Activated CD4-positive, alpha-beta T cell treated with anti-CD3 and anti-CD28 coated beads for 36 hours (primary cell): ENCODE data around the gene CENPU. TPM values are rescaled to one million over a fixed set of nuclear protein-coding genes. Genes with fewer than 3 reads are reported as not detected.

Experiments
- ATAC-seq: fragments of 200-7000 bp; cut with Tn5 transposase; one replicate; pipeline ENCODE4 v1.10.0; 2021; ENCODE audit warnings: mild to moderate bottlenecking, moderate library complexity
- CTCF ChIA-PET: fragments of 350-600 bp; sonication (Branson Sonifier 250); formaldehyde crosslinking; loops from one replicate; lab custom pipeline; 2021; ENCODE audit warnings: antibody characterized with exemption; lab: Charles Lee
- POLR2A ChIA-PET: fragments of 350-600 bp; sonication (Branson Sonifier 250); formaldehyde crosslinking; loops from one replicate; lab custom pipeline; 2021; ENCODE audit warnings: antibody characterized with exemption, inconsistent platforms; lab: Charles Lee
- DNase-seq: peaks from one replicate; pipeline ENCODE4 v3.0.0-alpha.2; 2020
- H3K27ac Mint-ChIP-seq: one replicate; pipeline ENCODE4 v1.8.0; 2021; ENCODE audit warnings: mixed read lengths
- H3K27me3 Mint-ChIP-seq: one replicate; pipeline ENCODE4 v1.8.0; 2021; ENCODE audit warnings: mixed read lengths
- H3K36me3 Mint-ChIP-seq: one replicate; pipeline ENCODE4 v1.8.0; 2021; ENCODE audit warnings: low read depth, mixed read lengths
- H3K4me1 Mint-ChIP-seq: one replicate; pipeline ENCODE4 v1.8.0; 2021; ENCODE audit warnings: mixed read lengths
- H3K4me3 Mint-ChIP-seq: one replicate; pipeline ENCODE4 v1.8.0; 2021; ENCODE audit warnings: mild to moderate bottlenecking, moderate library complexity, mixed read lengths
- H3K9me3 Mint-ChIP-seq: one replicate; pipeline ENCODE4 v1.8.0; 2021; ENCODE audit warnings: low read depth, mixed read lengths
- intact Hi-C, 2 experiments: fragments of 100-400 bp; cut with DNase I in 1 of 2; cut with micrococcal nuclease in 1 of 2; formaldehyde crosslinking; loops; one replicate each; pipeline versions ENCODE4 v1.14.2 to v1.15.1; 2022 to 2024; cut with DNase I, micrococcal nuclease
- total RNA-seq, 2 experiments: library from RNA; stranded (reverse); gene quantifications; one replicate each; pipeline ENCODE4 v1.2.3, GENCODE V29; 2021

CENPU gene
- total RNA-seq, 2 experiments from 2014 or later, result 87.7 to 88.4 TPM

DNA sequence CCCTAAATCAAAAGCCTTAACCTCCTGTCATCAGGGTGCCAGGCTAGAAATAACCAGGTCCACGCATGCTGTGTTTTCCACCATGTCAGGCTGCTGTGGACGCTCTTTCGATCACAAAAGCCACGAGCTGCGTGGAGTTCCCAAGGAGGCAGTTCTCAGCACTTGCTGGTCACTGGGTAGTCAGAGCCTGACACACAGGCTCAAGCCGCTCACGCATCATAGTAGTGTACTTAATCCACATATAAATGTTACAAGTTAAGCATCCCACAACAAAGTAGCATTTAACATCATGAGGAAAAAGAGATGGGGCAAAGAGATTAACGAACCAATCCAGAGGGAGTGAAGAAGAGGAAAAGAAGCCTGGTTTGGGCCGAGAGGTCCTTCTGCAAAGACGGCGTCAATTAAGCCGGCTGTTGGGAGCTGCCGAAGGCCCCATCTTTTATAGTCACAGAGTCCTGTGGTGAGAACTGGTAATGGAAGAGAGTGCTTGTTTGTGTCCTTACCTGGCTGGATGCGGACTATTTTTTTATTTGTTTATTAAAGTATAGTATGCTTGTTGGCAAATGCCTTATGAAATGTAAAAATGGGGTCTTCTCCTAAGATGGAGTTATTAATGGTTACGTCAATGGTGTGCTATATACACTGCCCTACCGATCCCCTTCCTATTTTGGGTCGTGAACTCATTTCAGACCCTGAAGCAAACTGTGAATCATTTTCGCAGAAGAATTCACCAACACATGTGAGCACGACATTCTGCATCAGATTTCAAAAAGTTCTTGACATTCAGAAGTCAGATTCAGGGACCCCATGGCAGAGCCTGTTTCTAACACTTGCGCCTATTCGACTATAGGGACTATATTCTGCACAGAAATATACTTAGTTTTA is 83.7 kb downstream of the CENPU start:
- Mint-ChIP-seq H3K36me3 (peaks cover 40% of the 10 kb centered on the region), H3K9me3 (no peaks in the 10 kb centered on the region), H3K27me3 (no peaks in the 10 kb centered on the region), H3K4me1 (peaks cover 43% of the 10 kb centered on the region), H3K27ac (peak overlapping the region; percentile 92), H3K4me3 (peak overlapping the region; percentile 94)
- peak; percentile 3 for ATAC-seq
- intact Hi-C loops, result loop anchor here (1.0 to 5.0 kb wide), 20 partner anchors 77 to 1206 kb away; partner anchors contain the start of genes CENPU (in 2 of the 2), IRF2 (in 2 of the 2), ACSL1 (in 1 of the 2) and ANKRD37 (in 1 of the 2)
- peak; percentile 24 for DNase-seq
- ChIA-PET POLR2A (interaction anchor here (1.0 to 1.9 kb wide), 3 partner anchors 83 to 369 kb away, joined by 3 to 15 read pairs (median 6); partner anchors contain the start of gene CENPU), CTCF (interaction anchor here (0.7 to 2.7 kb wide), 2 partner anchors 136 to 386 kb away, joined by 3 to 11 read pairs; no protein-coding TSS in a partner anchor)

DNA sequence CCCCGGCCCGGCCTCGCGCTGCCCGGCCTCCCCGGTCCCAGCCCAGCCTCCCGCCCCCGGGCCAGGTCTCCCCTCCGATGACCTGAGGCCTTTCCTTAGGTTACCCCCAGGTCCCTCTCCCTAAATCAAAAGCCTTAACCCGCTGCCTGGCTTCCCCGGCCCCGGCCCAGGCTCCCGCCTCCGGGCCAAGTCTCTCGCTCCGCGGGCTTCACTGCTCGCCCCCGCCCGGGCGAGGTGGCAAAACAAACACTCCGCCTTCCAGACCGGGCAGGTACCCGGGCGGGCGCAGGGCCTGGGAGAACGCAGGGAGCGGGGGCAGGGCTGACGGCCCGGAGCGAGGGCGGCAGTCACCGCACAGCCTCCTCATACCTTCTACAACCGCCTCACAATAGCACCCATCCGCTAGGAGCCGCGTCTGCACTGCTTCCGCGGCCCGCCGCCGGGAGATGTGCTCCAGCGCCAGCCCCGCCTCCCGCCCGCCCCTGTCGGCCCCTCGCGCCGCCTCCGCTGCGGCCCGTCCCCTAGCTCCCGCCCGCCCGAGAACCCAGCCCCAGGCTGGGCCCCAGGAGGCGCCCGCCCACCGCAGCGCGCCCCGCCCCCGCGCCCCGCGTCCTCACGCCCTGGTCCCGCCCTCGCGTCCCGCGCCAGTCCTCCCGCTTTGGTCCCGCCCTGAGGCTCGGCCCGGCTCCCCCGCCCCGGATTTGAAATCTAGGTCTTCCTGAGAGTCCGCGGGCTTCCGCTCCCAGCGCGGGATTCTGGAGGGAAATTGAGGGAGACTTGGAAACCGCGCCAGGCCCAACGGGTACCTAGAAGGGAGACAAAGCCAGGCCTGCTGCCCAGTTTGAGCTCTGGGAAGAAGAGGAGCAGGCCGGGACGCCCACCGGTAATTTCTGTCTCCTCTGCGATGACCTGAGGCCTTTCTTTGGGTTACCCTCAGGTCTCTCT is 84.6 kb downstream of the CENPU start, which contains the start of the genes CASP3 and PRIMPOL:
Gene CASP3 (minus strand): TSS at position 422 of the 945 bp plus-strand sequence. CDS start 10,994 bp downstream, outside the sequence.
Gene PRIMPOL (plus strand): TSS at position 713 of the 945 bp plus-strand sequence. CDS start 7,403 bp downstream, outside the sequence.
- H3K27ac Mint-ChIP-seq, result peak within 1 kb of the TSS; percentile 95
- intact Hi-C loops, result loop anchor here (1.0 to 5.0 kb wide), 20 partner anchors 76 to 1205 kb away; partner anchors contain the start of genes CENPU (in 2 of the 2), IRF2 (in 2 of the 2), ACSL1 (in 1 of the 2) and ANKRD37 (in 1 of the 2)

GRCh38 chr4:184648313-184649025 is 85.4 kb downstream of the CENPU start:
- ChIA-PET CTCF (interaction anchor here (0.7 to 2.7 kb wide), 2 partner anchors 382 to 384 kb away, joined by 3 to 11 read pairs; no protein-coding TSS in a partner anchor), POLR2A (interaction anchor here (0.6 to 1.9 kb wide), 4 partner anchors 85 to 381 kb away, joined by 3 to 15 read pairs (median 6); partner anchors contain the start of genes CENPU and IRF2)
- peak overlapping the region; percentile 95 for H3K27ac Mint-ChIP-seq
- DNase-seq (peak; percentile 63), ATAC-seq (peak; percentile 9)
- intact Hi-C loops, result loop anchor here (1.0 to 5.0 kb wide), 20 partner anchors 75 to 1204 kb away; partner anchors contain the start of genes CENPU (in 2 of the 2), IRF2 (in 2 of the 2), ACSL1 (in 1 of the 2) and ANKRD37 (in 1 of the 2)
- no peaks in the 10 kb centered on the region for H3K9me3 Mint-ChIP-seq
- peaks cover 50% of the 10 kb centered on the region for H3K36me3 Mint-ChIP-seq
- H3K4me1 Mint-ChIP-seq, result peaks cover 58% of the 10 kb centered on the region
- peak overlapping the region; percentile 94 for H3K4me3 Mint-ChIP-seq
- H3K27me3 Mint-ChIP-seq, result no peaks in the 10 kb centered on the region

More for the DNA sequence above, 84.6 kb downstream of the CENPU start, which contains the start of the genes CASP3 and PRIMPOL:
- H3K4me1 Mint-ChIP-seq, result peaks cover 51% of the 10 kb centered on the region
- peak; percentile 98 for DNase-seq
- H3K36me3 Mint-ChIP-seq, result peaks cover 47% of the 10 kb centered on the region
- CTCF ChIA-PET, result interaction anchor here (0.7 to 2.7 kb wide), 3 partner anchors 135 to 385 kb away, joined by 3 to 11 read pairs (median 3); no protein-coding TSS in a partner anchor
- ATAC-seq, result peak; percentile 88
- peak within 1 kb of the TSS; percentile 94 for H3K4me3 Mint-ChIP-seq
- H3K9me3 Mint-ChIP-seq, result no peaks in the 10 kb centered on the region
- POLR2A ChIA-PET, result interaction anchor here (0.6 to 1.9 kb wide), 5 partner anchors 84 to 382 kb away, joined by 3 to 15 read pairs (median 6); partner anchors contain the start of genes CENPU and IRF2
- H3K27me3 Mint-ChIP-seq, result no peaks in the 10 kb centered on the region

DNA sequence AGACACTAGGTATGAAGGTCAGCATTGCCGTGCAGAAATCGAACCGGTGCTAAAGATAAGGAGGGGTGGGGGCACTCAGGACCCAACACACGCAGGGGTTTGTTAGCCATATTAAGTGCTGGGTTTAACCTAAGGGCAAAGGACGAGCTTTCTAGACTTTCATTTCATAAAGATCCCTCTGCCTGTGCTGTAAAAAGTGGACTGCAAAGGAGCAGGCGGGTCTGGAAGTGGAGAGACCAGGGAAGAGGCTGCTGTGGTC is 85.9 kb downstream of the CENPU start:
- Mint-ChIP-seq H3K27ac (peak overlapping the region; percentile 95), H3K27me3 (no peaks in the 10 kb centered on the region), H3K36me3 (peaks cover 50% of the 10 kb centered on the region), H3K4me3 (peak overlapping the region; percentile 94), H3K4me1 (peaks cover 58% of the 10 kb centered on the region), H3K9me3 (no peaks in the 10 kb centered on the region)
- intact Hi-C loops, result loop anchor here (2.0 to 5.0 kb wide), 9 partner anchors 76 to 823 kb away; partner anchors contain the start of genes ACSL1 (in 1 of the 2), CCDC110 (in 1 of the 2) and CFAP97 (in 1 of the 2)
- peak; percentile 9 for DNase-seq
- ChIA-PET CTCF (interaction anchor here (2.7 kb wide), 1 partner anchor 383 kb away, joined by 11 read pairs; no protein-coding TSS in a partner anchor), POLR2A (interaction anchor here (1.5 to 1.9 kb wide), 2 partner anchors 85 to 174 kb away, joined by 3 to 15 read pairs; partner anchors contain the start of genes CENPU and IRF2)
- no peak for ATAC-seq

GRCh38 chr4:184647266-184648053 is 86.4 kb downstream of the CENPU start:
- ATAC-seq (no peak), DNase-seq (no peak)
- H3K9me3 Mint-ChIP-seq, result no peaks in the 10 kb centered on the region
- ChIA-PET CTCF (interaction anchor here (0.9 to 1.2 kb wide), 2 partner anchors 11 to 384 kb away, joined by 3 to 6 read pairs; no protein-coding TSS in a partner anchor), POLR2A (no interaction called here)
- H3K27ac Mint-ChIP-seq, result peak overlapping the region; percentile 95
- intact Hi-C loops, result loop anchor here (2.0 to 5.0 kb wide), 9 partner anchors 75 to 823 kb away; partner anchors contain the start of genes ACSL1 (in 1 of the 2), CCDC110 (in 1 of the 2) and CFAP97 (in 1 of the 2)
- H3K4me3 Mint-ChIP-seq, result peak overlapping the region; percentile 94
- peaks cover 52% of the 10 kb centered on the region for H3K36me3 Mint-ChIP-seq
- H3K4me1 Mint-ChIP-seq, result peaks cover 61% of the 10 kb centered on the region
- no peaks in the 10 kb centered on the region for H3K27me3 Mint-ChIP-seq

DNA sequence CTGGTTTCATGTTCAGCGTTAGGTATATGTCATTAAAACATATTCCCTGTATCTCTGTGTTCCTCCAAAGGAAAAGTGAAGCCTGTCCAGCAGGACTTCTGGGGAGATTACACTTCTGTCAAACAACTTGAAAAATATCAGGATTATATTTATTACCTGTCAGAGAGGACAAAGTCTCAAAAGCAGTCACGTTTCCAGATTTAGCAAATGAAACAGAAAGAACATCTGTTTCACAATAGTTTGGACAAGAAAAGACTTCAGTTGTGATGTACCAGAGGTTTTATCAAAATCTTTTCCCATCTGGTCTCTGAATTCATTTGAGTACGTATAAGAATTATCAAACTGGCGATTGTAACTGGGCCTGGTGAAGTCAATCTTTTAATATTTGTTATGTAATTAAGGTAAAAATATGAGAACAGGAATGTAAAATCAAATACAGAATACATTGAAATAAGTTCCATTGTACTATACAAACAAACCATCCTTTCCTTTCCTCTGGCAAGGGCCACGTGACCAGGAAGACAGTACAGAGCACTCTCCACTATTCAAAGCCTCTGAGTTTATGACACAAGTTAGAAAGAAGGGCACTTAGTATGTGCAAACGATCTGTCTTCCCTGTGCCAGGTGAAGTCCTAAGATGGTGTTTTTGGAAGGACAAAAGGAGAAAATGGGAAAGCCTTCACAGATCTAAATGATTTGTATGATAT is 87.8 kb downstream of the CENPU start:
- ATAC-seq (no peak), DNase-seq (no peak)
- Mint-ChIP-seq H3K27ac (peak overlapping the region; percentile 95), H3K36me3 (peaks cover 59% of the 10 kb centered on the region), H3K4me3 (peak overlapping the region; percentile 94), H3K27me3 (no peaks in the 10 kb centered on the region), H3K9me3 (no peaks in the 10 kb centered on the region), H3K4me1 (peaks cover 67% of the 10 kb centered on the region)
- POLR2A ChIA-PET, result no interaction called here
- CTCF ChIA-PET, result interaction anchor here (0.8 to 2.4 kb wide), 4 partner anchors 14 to 394 kb away, joined by 4 to 6 read pairs (median 4); no protein-coding TSS in a partner anchor
- intact Hi-C loops, result loop anchor here (5.0 kb wide), 4 partner anchors 74 to 556 kb away; partner anchors contain the start of genes ACSL1 (in 1 of the 2) and CFAP97 (in 1 of the 2)

DNA sequence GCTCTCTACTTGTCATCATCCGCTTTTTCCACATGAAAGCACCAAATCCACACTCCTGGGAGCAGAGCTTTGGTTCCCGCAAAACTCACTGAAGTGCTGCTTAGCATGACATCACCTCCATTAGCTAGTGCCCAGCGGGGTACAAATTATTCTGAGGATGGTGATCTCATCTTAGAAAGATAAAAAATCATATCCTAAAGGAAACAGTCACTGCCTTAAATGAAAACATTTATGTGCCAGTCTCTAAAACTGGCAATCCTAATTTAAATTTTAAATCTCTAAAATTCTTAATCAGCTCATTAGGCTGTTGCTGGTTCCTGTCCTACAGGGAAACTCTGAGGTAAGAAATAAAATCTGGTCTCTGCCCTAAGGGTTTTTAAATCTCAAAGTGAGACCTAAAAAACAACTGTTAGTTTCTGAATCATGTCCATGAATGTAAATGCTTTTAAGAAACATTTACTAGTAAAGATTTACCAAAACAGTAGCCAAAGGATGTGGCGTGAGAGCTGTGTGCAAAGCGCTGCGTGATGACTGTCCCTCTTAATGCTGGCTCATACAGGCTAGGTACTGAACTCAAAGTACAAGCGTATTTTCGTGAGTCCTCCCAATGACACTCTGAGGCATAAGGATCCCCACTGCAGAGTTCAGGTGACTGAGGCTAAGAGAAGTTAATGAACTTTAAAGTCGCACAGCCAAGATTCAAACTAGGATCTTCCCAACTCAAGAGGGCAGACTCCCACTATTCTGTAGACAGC is 89.2 kb downstream of the CENPU start:
- CTCF ChIA-PET, result interaction anchor here (0.6 to 2.4 kb wide), 6 partner anchors 12 to 393 kb away, joined by 3 to 4 read pairs (median 4); no protein-coding TSS in a partner anchor
- POLR2A ChIA-PET, result no interaction called here
- intact Hi-C loops, result loop anchor here (5.0 kb wide), 4 partner anchors 72 to 558 kb away; partner anchors contain the start of genes ACSL1 (in 1 of the 2) and CFAP97 (in 1 of the 2)
- H3K27ac Mint-ChIP-seq, result peak overlapping the region; percentile 55
- DNase-seq (peak; percentile 41), ATAC-seq (no peak)
- peaks cover 68% of the 10 kb centered on the region for H3K4me1 Mint-ChIP-seq
- H3K27me3 Mint-ChIP-seq, result no peaks in the 10 kb centered on the region
- H3K36me3 Mint-ChIP-seq, result peaks cover 62% of the 10 kb centered on the region
- H3K9me3 Mint-ChIP-seq, result no peaks in the 10 kb centered on the region
- H3K4me3 Mint-ChIP-seq, result no peak overlapping the region
